ENCODE measurements around the gene B3GNT7.

DNA sequence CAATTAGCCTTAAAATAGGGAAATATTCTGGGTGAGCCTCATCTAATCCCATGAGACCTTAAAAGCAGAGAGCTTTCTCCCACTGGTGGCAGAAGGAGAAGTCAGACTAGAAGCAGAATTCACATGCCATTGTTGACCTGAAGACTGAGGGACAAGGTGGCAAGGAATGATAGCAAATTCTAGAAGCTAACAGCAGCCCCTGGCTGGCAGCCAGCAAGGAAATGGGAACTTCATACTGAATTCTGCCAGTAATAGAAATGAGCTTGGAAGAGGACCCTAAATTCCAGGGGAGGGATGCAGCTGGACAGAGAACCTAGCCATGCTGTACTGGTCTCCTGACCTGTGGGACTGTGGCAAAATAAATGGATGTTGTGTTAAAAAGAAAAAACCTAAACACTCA lies 19.5 kb downstream of the B3GNT7 start:
- TF ChIP-seq, protein P1, sequence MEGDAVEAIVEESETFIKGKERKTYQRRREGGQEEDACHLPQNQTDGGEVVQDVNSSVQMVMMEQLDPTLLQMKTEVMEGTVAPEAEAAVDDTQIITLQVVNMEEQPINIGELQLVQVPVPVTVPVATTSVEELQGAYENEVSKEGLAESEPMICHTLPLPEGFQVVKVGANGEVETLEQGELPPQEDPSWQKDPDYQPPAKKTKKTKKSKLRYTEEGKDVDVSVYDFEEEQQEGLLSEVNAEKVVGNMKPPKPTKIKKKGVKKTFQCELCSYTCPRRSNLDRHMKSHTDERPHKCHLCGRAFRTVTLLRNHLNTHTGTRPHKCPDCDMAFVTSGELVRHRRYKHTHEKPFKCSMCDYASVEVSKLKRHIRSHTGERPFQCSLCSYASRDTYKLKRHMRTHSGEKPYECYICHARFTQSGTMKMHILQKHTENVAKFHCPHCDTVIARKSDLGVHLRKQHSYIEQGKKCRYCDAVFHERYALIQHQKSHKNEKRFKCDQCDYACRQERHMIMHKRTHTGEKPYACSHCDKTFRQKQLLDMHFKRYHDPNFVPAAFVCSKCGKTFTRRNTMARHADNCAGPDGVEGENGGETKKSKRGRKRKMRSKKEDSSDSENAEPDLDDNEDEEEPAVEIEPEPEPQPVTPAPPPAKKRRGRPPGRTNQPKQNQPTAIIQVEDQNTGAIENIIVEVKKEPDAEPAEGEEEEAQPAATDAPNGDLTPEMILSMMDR (IDR thresholded peaks at IDR 0.05): no peak
- no peak for TF ChIP-seq POLR2A (IDR thresholded peaks at IDR 0.05)
- TF ChIP-seq EP300 (IDR thresholded peaks at IDR 0.05): no peak
